ENCODE measurements around the gene EIF5.

EIF5 gene

GRCh38 chr14:103333754-103334643 lies at the start of gene EIF5:
Gene EIF5 (plus strand): TSS chr14:103334237. CDS start chr14:103335861, 1,624 bp downstream.
- FAIRE-seq = peak; percentile 83

GRCh38 chr14:103284574-103285467 lies 49.2 kb upstream of the EIF5 start:
- FAIRE-seq = no peak

GRCh38 chr14:103286460-103286859 lies 47.6 kb upstream of the EIF5 start:
- no peak for FAIRE-seq

GRCh38 chr14:103286968-103287850 lies 46.8 kb upstream of the EIF5 start:
- FAIRE-seq = no peak

- FAIRE-seq = no peak
Measured at GRCh38 chr14:103288076-103288766, 45.8 kb upstream of the EIF5 start.

DNA sequence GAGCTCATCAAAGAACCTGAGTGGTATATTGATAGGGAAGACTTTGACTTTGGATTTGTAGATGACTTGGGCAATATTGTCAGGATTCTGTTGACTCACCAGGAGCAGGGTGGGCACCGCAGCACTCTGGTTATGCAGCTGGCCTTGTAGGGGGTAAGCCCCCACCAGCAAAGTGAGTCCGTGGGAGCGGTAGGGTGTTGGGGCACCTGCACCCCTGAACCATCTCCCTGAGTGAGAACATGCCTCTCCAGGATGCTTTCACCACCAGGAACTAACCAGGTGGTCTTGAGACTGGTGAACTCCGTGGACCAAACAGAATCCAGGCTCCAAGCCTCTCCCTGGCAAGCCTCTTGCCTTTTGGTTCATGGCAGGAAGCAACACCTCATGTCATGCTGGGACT lies 44.0 kb upstream of the EIF5 start:
- FAIRE-seq = no peak

DNA sequence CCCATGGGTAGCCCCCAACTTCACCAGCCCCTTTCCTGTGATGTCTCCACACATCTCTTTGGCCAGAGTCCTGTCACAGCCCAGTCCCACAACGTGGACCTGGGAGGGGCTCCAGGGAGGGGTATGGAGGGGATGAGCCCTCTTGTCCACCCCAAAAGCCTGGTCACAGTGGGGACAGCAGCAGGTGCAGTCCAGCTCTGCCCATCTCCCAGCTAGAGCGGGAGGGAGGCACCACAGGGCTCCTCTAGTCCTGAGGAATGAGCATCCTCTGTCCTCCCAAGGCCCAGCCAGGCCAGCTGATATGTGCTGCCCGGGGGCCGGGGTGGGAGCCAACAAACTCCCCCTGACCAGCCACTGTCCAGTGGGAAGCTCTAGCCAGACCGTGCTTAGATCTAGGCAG lies 43.5 kb upstream of the EIF5 start:
- no peak for FAIRE-seq

GRCh38 chr14:103290961-103291360 lies 43.1 kb upstream of the EIF5 start:
- FAIRE-seq = no peak

DNA sequence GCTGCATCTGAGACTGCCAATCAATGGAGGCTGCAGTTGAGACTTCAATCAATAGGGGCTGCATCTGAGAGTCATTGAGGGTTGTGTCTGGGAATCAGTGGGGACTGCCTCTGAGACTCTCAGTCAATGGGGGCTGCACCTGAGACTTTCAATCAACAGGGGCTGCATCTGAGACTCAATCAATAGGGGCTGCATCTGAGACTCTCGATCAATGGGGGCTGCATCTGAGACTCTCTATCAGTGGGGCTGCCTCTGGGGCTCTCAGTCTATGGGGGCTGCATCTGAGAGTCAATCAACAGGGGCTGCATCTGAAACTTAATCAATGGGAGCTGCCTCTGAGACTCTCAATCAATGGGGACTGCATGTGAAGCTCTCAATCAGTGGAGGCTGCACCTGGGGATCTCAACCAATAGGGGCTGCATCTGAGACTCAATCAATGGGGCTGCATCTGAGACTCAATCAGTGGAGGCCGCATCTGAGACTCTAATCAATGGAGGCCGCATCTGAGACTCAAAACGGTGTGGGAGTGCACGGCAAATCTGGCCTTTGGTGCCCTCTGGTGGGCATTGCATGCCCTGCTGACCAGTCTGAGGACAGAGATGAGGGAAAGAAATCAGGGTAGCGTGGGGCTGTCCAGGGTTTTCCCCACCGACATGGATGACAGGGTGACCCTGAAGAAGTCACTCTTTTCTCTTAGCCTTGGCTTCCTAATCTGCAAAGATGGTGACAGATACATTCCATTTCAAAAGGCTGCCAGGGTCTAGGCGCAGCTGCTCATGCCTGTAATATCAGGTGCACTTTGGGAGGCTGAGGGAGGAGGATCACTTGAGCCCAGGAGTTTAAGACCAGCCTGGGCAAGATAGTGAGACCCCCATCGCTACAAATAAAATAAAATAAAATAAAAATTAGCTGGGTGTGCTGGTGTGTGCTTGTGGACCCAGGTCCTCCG lies 41.3 kb upstream of the EIF5 start:
- no peak for FAIRE-seq

GRCh38 chr14:103293465-103293864 lies 40.6 kb upstream of the EIF5 start:
- no peak for FAIRE-seq

DNA sequence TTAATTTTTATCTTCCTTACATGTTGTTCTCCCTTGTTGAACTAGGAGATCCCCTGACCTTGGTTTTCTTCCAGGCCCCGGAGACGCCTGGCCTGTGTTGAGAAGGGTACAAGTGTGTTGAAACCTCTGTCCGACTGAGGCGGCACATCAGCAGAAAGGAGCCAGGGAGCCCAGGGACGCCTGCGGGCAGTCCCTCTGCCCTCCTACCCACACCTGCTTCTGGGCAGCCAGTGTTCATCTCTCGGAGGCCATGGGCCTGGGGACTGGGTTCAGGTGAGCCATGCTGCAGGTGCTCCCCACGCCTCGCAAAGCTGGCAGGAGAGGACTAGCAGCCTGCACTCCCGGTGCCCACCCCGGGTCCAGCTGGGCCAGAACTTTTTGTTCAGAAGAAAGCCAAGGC lies 39.9 kb upstream of the EIF5 start:
- no peak for FAIRE-seq

DNA sequence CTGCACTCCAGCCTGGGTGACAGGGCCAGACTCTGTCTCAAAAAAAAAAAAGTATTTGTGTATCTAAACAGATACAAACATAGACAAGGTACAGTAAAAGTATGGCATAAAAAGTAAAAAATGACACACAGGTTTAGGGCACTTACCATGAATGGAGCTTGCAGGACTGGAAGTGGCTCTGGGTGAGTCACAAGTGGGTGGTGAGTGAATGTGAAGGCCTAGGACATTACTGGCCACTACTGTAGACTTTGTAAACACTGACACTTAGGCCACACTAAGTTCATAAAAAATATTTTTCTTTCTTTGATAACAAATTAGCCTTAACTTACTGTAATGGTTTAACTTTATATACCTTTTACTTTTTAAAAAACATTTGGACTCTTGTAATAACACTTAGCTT lies 38.0 kb upstream of the EIF5 start:
- no peak for FAIRE-seq

- no peak for FAIRE-seq
Measured at GRCh38 chr14:103296987-103297386, 37.0 kb upstream of the EIF5 start.

- no peak for FAIRE-seq
Measured at GRCh38 chr14:103298620-103299019, 35.4 kb upstream of the EIF5 start.

- FAIRE-seq = no peak
Measured at GRCh38 chr14:103301512-103302354, 32.3 kb upstream of the EIF5 start.

DNA sequence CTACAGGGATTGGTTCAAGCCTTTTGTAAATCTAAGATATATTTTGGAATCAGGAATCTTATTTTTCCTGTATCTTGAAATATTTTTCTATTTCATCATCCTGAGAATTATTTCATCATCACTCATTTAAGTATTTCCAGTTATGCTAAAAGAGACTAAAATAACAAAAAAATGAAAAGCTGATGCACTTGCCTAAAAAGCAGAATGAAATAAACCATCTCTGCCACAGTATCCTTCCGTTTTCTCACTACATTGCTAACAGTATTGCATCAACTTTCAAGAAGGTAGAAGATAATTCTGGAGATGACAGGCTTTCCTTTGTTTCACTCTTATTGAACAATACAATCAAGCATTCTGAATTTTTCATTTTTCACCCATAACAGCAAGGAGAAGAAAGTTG lies 31.1 kb upstream of the EIF5 start:
- FAIRE-seq = no peak

DNA sequence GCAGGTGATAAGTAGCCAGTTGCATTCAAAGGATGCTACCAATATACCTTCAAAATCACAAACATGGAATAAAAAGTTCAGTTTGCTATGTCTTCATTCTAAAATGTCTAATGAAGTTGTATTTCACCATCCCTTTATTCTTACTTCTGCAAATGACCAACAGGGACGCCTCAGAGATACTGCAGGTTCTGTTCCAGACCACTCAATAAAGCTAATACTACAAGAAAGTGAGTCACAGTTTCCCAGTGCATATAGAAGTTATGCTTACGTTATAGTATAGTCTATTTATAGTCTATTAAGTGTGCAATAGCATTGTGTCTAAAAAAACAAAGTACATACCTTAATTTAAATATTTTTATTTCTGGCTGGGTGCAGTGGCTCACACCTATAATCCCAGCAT lies 29.3 kb upstream of the EIF5 start:
- FAIRE-seq = no peak

GRCh38 chr14:103308717-103309616 lies 25.1 kb upstream of the EIF5 start:
- FAIRE-seq = no peak

DNA sequence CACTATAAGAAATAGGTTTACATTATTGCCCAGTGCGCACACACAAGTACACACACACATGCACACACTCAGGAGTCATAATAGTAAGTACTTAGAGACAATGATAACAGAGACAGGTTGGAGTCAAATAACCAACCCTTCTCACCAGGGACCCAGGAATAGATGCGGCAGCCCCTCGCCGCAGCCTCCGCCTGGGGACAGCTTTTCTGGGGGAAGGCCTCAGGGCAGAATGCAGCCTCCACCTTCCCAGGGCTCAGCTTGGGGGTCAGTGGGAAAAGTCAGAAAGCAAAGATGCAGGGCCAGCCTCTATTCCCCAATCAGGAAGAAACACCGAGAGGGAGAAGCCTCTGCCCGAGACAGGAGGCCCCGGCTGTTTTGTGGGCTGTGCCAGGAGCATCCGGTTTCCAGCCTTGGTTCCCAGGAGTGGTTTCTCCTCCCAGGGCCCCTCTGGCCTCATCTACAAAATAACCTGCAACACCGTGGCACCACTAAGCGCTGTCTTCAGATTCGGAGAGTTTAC lies 23.4 kb upstream of the EIF5 start:
- no peak for FAIRE-seq
